Measurements from ENCODE around the gene SEPTIN11. TPM values are rescaled to one million over a fixed set of nuclear protein-coding genes. Genes with fewer than 3 reads are reported as not detected.

The SEPTIN11 gene
- total and polyA plus RNA-seq, 7 donors, result 5.7 to 54.0 (median 33.2) TPM

DNA sequence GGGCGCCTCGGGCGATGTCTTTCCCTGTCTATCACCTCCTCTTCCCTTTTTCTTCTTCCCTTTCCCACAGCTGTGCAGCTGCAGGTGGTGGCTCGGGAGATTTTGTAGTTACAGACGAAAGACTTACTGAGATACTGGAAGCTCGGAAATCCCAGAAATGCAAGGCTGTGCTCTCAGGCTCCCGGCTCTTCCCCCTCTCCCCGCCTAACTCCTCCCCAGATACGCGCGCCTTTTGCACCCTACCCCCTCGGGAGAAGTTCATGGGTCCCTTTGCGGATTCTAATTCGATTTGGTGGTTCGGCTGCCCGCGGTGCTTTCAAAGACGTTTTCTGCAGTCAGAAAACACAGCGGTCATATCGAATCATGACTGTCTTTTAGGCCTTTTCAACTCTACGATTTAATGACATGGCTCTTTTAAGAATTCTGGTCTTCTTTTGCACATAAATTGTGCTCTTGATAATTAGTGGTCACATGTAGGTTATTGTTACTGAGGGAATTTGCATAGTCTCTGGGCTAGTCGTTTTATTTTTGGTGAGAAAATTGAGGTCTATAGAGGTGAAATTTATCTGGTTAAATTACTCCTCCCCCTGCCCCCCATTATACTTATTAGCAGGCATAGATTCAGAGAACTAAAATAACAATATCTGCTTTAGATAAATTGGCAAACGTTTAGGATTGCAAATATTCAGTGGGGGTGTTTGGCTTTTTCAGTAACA, 1.6 kb downstream of the SEPTIN11 start:
- H3K4me3 ChIP-seq, result peak overlapping the region; percentile 92
- WGBS, 3 donors, result 12 to 23% (median 14%) methylated on average over 23 of the region's 23 CpGs
- peaks cover 19% of the 10 kb centered on the region for H3K4me1 ChIP-seq
- DNase-seq (no peak), ATAC-seq (no peak)
- H3K36me3 ChIP-seq (ENCODE audit: insufficient read depth in 1 of 2, low read depth in 1 of 2), result no peaks in the 10 kb centered on the region
- peak overlapping the region; percentile 97 for H3K27ac ChIP-seq
- H3K9me3 ChIP-seq, result no peaks in the 10 kb centered on the region
- intact Hi-C loops (cut with DNase I), result loop anchor here (5.0 to 10.0 kb wide), 3 partner anchors 41 to 206 kb away; partner anchors contain the start of gene CCNG2 (in 1 of the 2)
- H3K27me3 ChIP-seq (ENCODE audit: insufficient read depth in 3 of 3, low read length in 2 of 3), result no peaks in the 10 kb centered on the region
- TF ChIP-seq, protein P1, sequence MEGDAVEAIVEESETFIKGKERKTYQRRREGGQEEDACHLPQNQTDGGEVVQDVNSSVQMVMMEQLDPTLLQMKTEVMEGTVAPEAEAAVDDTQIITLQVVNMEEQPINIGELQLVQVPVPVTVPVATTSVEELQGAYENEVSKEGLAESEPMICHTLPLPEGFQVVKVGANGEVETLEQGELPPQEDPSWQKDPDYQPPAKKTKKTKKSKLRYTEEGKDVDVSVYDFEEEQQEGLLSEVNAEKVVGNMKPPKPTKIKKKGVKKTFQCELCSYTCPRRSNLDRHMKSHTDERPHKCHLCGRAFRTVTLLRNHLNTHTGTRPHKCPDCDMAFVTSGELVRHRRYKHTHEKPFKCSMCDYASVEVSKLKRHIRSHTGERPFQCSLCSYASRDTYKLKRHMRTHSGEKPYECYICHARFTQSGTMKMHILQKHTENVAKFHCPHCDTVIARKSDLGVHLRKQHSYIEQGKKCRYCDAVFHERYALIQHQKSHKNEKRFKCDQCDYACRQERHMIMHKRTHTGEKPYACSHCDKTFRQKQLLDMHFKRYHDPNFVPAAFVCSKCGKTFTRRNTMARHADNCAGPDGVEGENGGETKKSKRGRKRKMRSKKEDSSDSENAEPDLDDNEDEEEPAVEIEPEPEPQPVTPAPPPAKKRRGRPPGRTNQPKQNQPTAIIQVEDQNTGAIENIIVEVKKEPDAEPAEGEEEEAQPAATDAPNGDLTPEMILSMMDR (IDR thresholded peaks at IDR 0.05), result no peak

GRCh38 chr4:76951672-76952010, 2.1 kb downstream of the SEPTIN11 start:
- Histone ChIP-seq H3K27me3 (ENCODE audit: insufficient read depth in 3 of 3, low read length in 2 of 3) (no peaks in the 10 kb centered on the region), H3K9me3 (no peaks in the 10 kb centered on the region), H3K36me3 (ENCODE audit: insufficient read depth in 1 of 2, low read depth in 1 of 2) (no peaks in the 10 kb centered on the region), H3K4me3 (peak overlapping the region; percentile 92), H3K4me1 (peaks cover 19% of the 10 kb centered on the region), H3K27ac (no peak overlapping the region)
- ATAC-seq (no peak), DNase-seq (no peak)
- TF ChIP-seq, protein P1 (IDR thresholded peaks at IDR 0.05), result no peak
- 78 to 88% (median 81%) methylated on average over 5 of the region's 5 CpGs for WGBS, 3 donors
- intact Hi-C loops (cut with DNase I), result loop anchor here (5.0 to 10.0 kb wide), 3 partner anchors 41 to 206 kb away; partner anchors contain the start of gene CCNG2 (in 1 of the 2)

DNA sequence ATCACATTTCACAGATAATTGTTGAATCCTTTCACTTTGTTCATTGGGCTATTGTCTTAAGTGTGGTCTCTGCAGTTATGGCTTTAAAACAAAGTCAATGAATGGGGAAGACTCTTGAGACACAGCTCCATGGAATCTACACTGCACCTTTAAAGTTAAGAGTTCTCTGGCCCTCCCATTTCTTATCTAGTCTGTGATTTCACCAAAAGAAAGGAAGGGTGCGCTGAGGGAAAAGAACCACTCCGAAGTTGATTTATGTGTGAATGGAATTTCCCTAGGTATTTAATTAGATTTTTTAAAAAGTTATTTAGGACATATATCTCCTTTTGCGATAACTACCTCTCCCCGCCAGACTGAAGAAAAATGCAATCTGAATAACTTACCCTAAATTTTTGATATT, 2.5 kb downstream of the SEPTIN11 start:
- no peak for ATAC-seq
- no peaks in the 10 kb centered on the region for H3K36me3 ChIP-seq (ENCODE audit: insufficient read depth in 1 of 2, low read depth in 1 of 2)
- no peak overlapping the region for H3K4me3 ChIP-seq
- H3K27me3 ChIP-seq (ENCODE audit: insufficient read depth in 3 of 3, low read length in 2 of 3), result no peaks in the 10 kb centered on the region
- intact Hi-C loops (cut with DNase I), result loop anchor here (5.0 to 10.0 kb wide), 3 partner anchors 40 to 205 kb away; partner anchors contain the start of gene CCNG2 (in 1 of the 2)
- H3K27ac ChIP-seq, result no peak overlapping the region
- 86 to 93% (median 90%) methylated on average over 4 of the region's 4 CpGs for WGBS, 3 donors
- no peak for DNase-seq
- H3K4me1 ChIP-seq, result peaks cover 19% of the 10 kb centered on the region
- no peaks in the 10 kb centered on the region for H3K9me3 ChIP-seq
- TF ChIP-seq, protein P1 (IDR thresholded peaks at IDR 0.05), result no peak

DNA sequence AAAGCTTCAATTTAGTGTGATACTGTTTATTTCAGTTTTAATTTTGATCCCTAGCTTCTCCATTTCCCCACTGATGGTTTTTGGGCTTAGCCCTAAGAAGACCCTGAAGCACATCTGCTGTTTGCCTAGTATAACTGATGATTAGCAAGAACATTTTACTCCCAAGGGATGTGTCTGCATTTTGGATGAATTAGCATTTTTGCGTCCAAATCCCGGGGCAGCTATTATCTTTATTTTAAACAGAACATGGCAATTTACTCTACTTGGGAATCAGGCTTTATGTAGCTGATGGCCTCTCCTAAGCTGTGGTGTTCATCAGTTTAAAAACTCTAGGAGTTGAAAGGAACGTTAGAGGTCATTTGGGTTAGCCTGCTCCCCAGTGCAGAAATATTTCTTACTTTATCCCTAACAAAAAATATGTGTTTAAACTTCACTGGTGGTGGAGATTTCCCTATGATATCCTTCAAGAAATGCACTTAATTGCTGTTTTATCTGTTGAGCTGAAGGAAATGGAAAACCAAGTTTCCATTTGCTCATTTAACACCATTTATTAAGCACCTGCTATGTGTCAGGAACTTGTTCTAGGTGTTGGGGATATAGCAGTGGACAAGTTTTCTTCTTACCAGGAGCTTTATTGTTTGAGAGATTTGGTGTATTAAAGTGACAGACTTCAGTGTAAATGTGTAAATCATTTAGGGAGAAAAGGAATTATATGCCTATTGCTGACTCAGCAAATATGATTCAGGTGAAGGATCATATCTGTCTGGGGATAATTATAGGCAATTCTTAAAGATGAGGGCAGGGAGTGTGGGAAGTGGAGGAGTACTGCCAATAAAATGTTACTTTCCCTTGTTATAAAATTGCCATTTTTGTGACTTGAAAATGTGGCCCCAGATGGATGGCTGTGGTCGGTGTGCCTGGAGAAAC, 3.4 kb downstream of the SEPTIN11 start:
- TF ChIP-seq, protein P1 (IDR thresholded peaks at IDR 0.05), result no peak
- intact Hi-C loops (cut with DNase I), result loop anchor here (5.0 to 10.0 kb wide), 3 partner anchors 39 to 204 kb away; partner anchors contain the start of gene CCNG2 (in 1 of the 2)
- no peaks in the 10 kb centered on the region for H3K27me3 ChIP-seq (ENCODE audit: insufficient read depth in 3 of 3, low read length in 2 of 3)
- 74 to 78% (median 74%) methylated on average over 4 of the region's 4 CpGs for WGBS, 3 donors
- no peak overlapping the region for H3K4me3 ChIP-seq
- no peak for ATAC-seq
- H3K36me3 ChIP-seq (ENCODE audit: insufficient read depth in 1 of 2, low read depth in 1 of 2), result no peaks in the 10 kb centered on the region
- H3K27ac ChIP-seq, result no peak overlapping the region
- H3K4me1 ChIP-seq, result peaks cover 13% of the 10 kb centered on the region
- DNase-seq, result no peak
- H3K9me3 ChIP-seq, result no peaks in the 10 kb centered on the region
